ENCODE measurements around the gene ING3.
"Not testable (repeated sequence)": the region's sequence is repeated elsewhere in the genome, so short reads cannot be mapped to it uniquely, and the experiment has no call there.

The ING3 gene

GRCh38 chr7:121000081-121000983 lies 49.8 kb downstream of the ING3 start:
- no peak overlapping the region for H3K27ac ChIP-seq
- no peak for DNase-seq (ENCODE audit: low read depth, low spot score)

GRCh38 chr7:121001234-121001906 lies 50.8 kb downstream of the ING3 start:
- H3K27ac ChIP-seq, result no peak overlapping the region
- DNase-seq (ENCODE audit: low read depth, low spot score), result no peak

- H3K27ac ChIP-seq, result no peak overlapping the region
- no peak for DNase-seq (ENCODE audit: low read depth, low spot score)
Observed at GRCh38 chr7:121002048-121002756, 51.6 kb downstream of the ING3 start.

- DNase-seq (ENCODE audit: low read depth, low spot score), result no peak
Observed at GRCh38 chr7:121002757-121003200, 52.2 kb downstream of the ING3 start.

GRCh38 chr7:121003986-121004685 lies 53.6 kb downstream of the ING3 start:
- DNase-seq (ENCODE audit: low read depth, low spot score), result no peak
- no peak overlapping the region for H3K27ac ChIP-seq

More at GRCh38 chr7:121002757-121003200, 52.2 kb downstream of the ING3 start:
- H3K27ac ChIP-seq, result no peak overlapping the region

GRCh38 chr7:121005058-121005457 lies 54.5 kb downstream of the ING3 start:
- DNase-seq (ENCODE audit: low read depth, low spot score); H3K27ac ChIP-seq: not testable (repeated sequence)

GRCh38 chr7:121005996-121006584 lies 55.5 kb downstream of the ING3 start:
- DNase-seq (ENCODE audit: low read depth, low spot score), result no peak
- no peak overlapping the region for H3K27ac ChIP-seq

- DNase-seq (ENCODE audit: low read depth, low spot score), result no peak
- H3K27ac ChIP-seq, result no peak overlapping the region
Observed at GRCh38 chr7:121006711-121007315, 56.2 kb downstream of the ING3 start.

GRCh38 chr7:121008816-121009215 lies 58.2 kb downstream of the ING3 start:
- H3K27ac ChIP-seq, result no peak overlapping the region
- no peak for DNase-seq (ENCODE audit: low read depth, low spot score)

- no peak for DNase-seq (ENCODE audit: low read depth, low spot score)
- H3K27ac ChIP-seq, result no peak overlapping the region
Observed at GRCh38 chr7:121011401-121011800, 60.8 kb downstream of the ING3 start.

- no peak overlapping the region for H3K27ac ChIP-seq
- DNase-seq (ENCODE audit: low read depth, low spot score), result no peak
Observed at GRCh38 chr7:121012170-121012874, 61.7 kb downstream of the ING3 start.

- no peak overlapping the region for H3K27ac ChIP-seq
- no peak for DNase-seq (ENCODE audit: low read depth, low spot score)
Observed at GRCh38 chr7:121012919-121013318, 62.3 kb downstream of the ING3 start.

- DNase-seq (ENCODE audit: low read depth, low spot score), result no peak
- no peak overlapping the region for H3K27ac ChIP-seq
Observed at GRCh38 chr7:121015560-121015959, 65.0 kb downstream of the ING3 start.

- no peak overlapping the region for H3K27ac ChIP-seq
- DNase-seq (ENCODE audit: low read depth, low spot score), result no peak
Observed at GRCh38 chr7:121016966-121017365, 66.4 kb downstream of the ING3 start.

- DNase-seq (ENCODE audit: low read depth, low spot score), result no peak
- no peak overlapping the region for H3K27ac ChIP-seq
Observed at GRCh38 chr7:121017586-121017985, 67.0 kb downstream of the ING3 start.

- no peak for DNase-seq (ENCODE audit: low read depth, low spot score)
- no peak overlapping the region for H3K27ac ChIP-seq
Observed at GRCh38 chr7:121019018-121019417, 68.4 kb downstream of the ING3 start.

- H3K27ac ChIP-seq, result peak overlapping the region; percentile 52
Observed at GRCh38 chr7:121020249-121020988, 69.8 kb downstream of the ING3 start.

More at GRCh38 chr7:121020249-121020988, 69.8 kb downstream of the ING3 start:
- DNase-seq (ENCODE audit: low read depth, low spot score), result no peak
